DMS114 treated with DMSO at 0.1 percent for 48 hours (cell line): ENCODE data around the gene MTM1.
A peak's percentile ranks its signal among the peaks of the same experiment; 100 is the strongest.

ENCODE experiments used
- DNase-seq: peaks from one replicate; lab custom pipeline; 2025; ENCODE audit not compliant: unreplicated experiment; lab: John Stamatoyannopoulos, UW

The MTM1 gene

DNA sequence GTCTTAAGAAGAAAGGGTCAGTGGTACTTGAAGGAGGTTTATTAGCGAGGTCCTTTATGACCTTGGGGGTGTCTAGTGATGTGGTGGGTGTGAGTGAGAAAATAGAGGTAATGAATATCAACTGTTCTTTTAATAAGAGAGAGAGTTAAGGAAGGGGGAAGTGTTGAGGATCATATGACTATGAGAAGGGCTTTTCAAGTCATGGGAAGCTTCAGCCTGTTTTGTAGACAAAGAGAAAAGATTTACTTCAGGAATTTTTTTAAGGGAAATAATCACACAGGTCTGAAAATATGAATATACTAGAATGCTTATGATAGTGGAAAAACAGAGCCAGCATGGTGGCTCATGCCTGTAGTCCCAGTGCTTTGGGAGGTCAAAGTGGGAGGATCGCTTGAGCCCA, 83.5 kb downstream of the MTM1 start:
- no peak for DNase-seq

DNA sequence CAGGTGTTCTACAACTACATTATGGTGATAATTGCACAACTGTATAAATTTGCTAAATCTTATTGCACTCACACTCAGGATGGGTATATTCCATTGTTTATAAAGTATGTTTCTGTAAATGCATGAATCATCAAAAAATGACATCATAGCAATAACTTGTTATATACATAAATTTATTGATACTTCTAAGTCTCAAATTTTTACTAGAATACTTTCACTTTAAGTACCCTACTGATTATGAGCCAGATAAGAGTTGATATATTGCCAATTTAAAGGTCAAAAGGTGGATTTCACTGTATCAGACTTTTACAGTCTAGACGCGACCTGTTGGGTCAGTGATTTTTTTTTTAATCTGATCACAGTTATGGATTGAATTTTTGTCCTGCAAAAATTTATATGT, 87.4 kb downstream of the MTM1 start:
- no peak for DNase-seq

GRCh38 chrX:150663073-150663472, 94.7 kb downstream of the MTM1 start:
- DNase-seq: no peak

DNA sequence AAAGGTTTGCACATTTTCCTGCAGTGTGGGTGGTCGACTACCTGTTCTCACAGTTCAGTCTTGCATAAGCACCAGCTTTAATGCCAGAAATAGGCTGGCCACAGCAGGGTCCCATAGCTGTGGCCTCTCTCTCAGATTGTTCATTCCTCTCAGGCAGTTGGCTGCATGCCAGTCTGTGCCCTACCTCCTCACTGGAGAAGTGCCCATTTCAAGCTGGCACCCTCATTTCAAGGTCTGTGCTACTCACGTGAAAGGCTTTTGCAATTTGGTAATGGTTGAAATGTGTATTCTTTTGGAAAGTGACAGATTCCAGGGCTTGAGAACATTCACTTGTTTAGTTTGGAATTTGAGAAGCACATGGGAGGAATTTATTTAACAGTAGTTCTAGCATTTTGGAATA, 95.9 kb downstream of the MTM1 start:
- no peak for DNase-seq

DNA sequence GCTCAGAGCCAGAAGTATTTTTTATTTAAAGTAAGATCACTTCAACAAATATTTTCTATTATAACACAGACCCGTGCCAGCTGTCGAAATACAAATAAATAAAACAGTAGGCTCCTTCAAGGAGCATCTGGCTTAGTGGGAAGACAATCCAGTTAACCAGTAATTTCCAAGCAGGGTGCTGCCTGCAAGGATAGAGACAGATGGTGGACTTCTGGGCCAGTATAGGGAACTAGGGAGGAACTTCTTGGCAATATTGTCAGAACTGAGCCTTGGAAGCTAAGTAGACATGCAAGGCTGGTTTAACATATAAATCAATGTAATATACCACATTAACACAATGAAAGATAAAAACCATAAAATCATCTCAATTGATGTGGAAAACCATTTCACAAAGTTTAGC, 107.8 kb downstream of the MTM1 start:
- no peak for DNase-seq

GRCh38 chrX:150680974-150681373, 112.6 kb downstream of the MTM1 start:
- no peak for DNase-seq

GRCh38 chrX:150683112-150683511, 114.7 kb downstream of the MTM1 start:
- no peak for DNase-seq

GRCh38 chrX:150683536-150684146, 115.2 kb downstream of the MTM1 start:
- DNase-seq: peak; percentile 0

DNA sequence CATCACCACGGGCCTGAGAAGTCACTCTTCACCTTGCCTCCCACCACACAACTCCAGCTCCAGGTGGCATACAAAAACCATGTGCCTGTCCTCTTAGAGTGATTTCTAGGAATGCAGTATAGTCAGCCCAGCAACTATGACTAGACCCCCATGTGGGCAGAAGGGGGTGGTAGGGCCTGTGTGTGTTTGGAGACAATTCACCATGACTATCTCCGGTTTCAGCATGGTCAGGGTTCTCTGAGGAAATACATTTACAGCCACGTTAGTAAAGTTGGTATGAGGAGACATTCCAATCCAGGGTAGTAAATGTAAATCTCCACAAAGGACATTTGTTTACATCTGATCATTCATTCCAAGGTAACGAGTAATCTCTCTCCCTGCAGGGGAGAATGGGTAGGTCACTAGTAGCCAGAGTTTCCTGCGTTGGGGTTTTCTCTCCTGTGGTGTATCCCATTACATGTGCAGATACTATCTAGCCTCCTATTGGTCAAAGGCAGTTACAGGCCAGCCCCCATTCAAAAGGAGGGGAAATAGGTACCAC, 120.6 kb downstream of the MTM1 start:
- no peak for DNase-seq

DNA sequence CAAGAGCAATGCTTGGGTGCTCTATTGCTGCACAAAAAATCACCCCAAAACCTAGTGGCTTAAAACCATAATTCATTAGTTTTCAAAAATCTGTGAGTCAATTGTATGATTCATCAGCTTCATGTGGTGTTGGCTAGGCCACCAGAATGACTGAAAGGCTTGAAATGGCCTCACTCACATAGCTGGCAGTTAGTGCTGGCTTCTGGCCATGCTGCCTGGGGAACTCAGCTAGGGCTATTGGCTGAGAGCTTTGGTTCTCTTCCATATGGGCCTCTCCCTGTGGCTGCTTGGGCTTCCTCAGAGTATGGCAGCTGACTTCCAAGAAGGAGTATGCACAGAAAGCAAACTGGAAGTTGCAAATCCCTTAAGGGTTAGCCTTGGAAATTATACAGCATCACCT, 121.7 kb downstream of the MTM1 start:
- DNase-seq: no peak

GRCh38 chrX:150692296-150692695, 123.9 kb downstream of the MTM1 start:
- no peak for DNase-seq

DNA sequence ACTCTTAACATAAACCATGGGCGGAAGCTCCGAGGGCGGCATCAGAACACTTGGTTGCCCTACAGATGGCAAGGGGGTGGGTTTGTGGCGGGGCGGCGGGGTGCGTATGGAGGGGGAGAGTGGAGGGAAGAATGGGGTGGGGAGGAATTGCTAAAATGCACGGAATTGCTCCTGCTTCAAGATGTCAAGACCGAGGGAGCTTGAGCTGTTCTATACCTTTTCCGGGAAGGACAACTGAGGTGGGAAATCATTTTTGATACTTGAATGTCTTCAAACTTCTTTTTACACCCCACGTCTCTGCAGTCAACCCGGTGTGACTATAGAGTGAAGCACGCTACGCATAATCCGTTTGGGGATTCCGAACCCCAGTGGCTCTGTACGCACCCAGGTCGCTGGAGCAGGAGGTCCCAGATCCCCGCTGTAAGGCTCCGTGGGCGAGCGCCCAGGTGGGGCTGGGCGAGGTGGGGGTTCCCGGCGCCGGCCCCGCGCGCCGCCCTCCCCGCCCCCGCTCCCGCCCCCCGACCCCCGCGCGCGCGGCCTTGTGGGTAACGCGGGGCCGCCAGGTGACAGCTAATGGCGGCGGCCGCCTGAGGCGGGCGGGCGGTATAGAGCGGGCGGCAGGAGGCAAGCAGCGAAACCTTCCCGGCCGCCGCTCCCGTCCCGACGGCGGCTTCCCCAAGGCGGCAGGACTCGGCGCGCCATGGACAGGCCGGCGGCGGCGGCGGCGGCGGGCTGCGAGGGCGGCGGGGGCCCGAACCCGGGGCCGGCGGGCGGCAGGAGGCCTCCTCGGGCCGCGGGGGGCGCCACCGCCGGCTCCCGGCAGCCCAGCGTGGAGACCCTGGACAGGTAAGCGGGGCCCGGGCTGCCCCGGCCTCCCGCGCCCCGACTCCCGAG, 124.7 kb downstream of the MTM1 start, which contains the start of gene MTMR1:
Gene MTMR1 (plus strand): TSS at position 566 of the 894 bp plus-strand sequence. CDS start 135 bp downstream, at position 701.
- no peak for DNase-seq

DNA sequence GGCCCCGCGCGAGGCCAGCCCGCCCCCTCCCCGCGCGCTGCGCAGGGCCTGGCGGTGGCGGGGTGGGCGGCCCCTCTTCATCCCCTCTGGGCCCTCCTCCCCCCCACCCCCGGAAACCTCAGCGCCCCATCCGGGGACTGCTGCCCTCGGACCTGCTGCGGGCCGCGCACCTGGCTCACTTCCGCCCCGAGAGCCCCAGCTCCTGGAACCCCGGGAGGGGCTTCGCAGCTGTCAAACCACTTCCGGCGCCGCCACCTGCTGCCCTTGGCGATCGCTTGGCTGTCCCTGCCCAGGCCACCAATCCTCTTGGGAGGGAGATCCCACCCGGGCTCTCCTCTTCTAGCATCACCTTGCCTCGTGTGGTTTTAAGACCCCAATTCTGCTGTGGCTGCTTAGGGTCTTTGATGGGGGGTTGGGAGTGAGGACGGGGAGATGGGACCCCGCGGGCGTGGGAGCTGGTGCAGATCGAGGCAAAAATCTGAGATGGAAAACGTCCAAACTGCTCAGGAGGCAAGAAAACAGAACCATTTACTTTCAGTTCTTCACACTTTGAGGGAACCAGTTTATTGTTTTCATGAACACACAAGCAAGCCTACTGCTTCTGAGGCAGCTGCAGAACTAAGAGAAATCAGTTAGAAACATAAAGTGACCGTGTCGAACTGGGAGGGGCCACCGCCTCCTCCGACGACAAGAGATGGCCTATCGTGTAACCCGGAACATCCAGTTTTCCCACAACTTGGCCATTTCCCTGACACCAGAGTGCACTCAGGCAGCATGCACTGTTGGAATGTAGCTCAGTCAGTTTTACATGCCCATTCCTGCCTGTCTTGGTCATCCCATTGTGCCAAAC, 125.5 kb downstream of the MTM1 start:
- no peak for DNase-seq

GRCh38 chrX:150694738-150695410, 126.5 kb downstream of the MTM1 start:
- no peak for DNase-seq

DNA sequence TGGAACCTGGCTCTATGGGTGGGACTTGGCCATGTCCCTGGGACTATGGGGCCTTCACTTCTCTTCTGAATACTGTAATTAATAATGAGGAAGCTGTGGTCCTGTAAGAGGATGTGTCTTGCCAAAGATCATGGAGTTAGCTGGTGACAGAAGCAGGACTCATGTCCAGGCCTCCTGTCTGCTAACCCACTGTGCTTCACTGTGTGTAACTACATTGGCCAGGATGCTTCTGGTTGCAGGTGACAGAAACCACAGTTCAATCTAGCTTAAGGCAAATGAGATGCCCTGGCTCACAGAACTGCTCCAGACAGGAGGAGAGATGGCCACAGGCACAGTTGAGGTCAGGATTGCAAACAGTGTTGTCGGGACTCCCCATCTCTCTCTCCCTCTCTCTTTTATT, 127.9 kb downstream of the MTM1 start:
- DNase-seq: no peak

GRCh38 chrX:150696866-150697265, 128.4 kb downstream of the MTM1 start:
- DNase-seq: no peak

- DNase-seq: no peak
Observed at GRCh38 chrX:150697641-150698040, 129.2 kb downstream of the MTM1 start.

GRCh38 chrX:150698981-150699380, 130.6 kb downstream of the MTM1 start:
- no peak for DNase-seq

- DNase-seq: no peak
Observed at GRCh38 chrX:150700107-150700506, 131.7 kb downstream of the MTM1 start.

- DNase-seq: no peak
Observed at GRCh38 chrX:150701377-150701776, 133.0 kb downstream of the MTM1 start.
